ENCODE measurements around the gene ARHGAP25.

GRCh38 chr2:68800027-68800401, 65.4 kb downstream of the ARHGAP25 start:
- TF ChIP-seq CTCF (IDR thresholded peaks at IDR 0.05) (no peak), EP300 (IDR thresholded peaks at IDR 0.05) (no peak)
